ENCODE data around the gene RSKR. TPM values are rescaled to one million over a fixed set of nuclear protein-coding genes. Genes with fewer than 3 reads are reported as not detected.
"Not testable (repeated sequence)": the region's sequence is repeated elsewhere in the genome, so short reads cannot be mapped to it uniquely, and the experiment has no call there.

RSKR gene
- total and polyA plus RNA-seq, 2 donors (not counting 1 experiment from before 2014, with no cell fraction given), result 20.3 to 31.9 TPM

DNA sequence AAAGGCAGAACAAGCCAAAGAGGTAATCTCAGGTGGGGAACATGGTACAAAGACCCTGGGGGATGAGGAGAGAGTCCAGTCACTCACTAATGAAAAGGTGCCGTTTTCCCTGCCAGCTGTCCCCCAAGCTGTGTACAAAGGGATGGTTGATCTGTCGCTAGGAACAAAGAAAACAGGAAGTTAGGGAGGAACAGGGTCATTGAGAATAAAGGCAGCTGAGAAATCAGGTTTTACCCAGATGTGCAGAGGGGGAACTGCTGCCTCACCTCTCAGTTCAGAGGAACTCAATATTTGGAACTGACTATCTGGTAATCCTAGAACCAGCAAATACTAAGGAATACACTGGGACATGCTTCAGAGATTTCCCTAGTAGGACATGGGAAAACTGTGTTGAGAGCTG lies 1.5 kb downstream of the RSKR start:
- Histone ChIP-seq H3K9me3 (ENCODE audit: control extremely low read depth in 1 of 3, control insufficient read depth in 2 of 3, insufficient read depth in 1 of 3, low read length in 2 of 3) (no peaks in the 10 kb centered on the region), H3K27ac (ENCODE audit: low read length in 2 of 2) (peak overlapping the region in 1 of 2 donors; percentile 46), H3K9ac (ENCODE audit: low read length) (no peak overlapping the region), H4K20me1 (ENCODE audit: control insufficient read depth, insufficient read depth, low read length, poor library complexity, severe bottlenecking) (no peaks in the 10 kb centered on the region), H3K79me2 (ENCODE audit: control insufficient read depth, insufficient read depth, low read length) (no peaks in the 10 kb centered on the region), H3K27me3 (replicated peaks in 1 of 4; ENCODE audit: control extremely low read depth in 1 of 4, control insufficient read depth in 3 of 4, insufficient read depth in 4 of 4, low read length in 3 of 4) (no peaks in the 10 kb centered on the region), H3K4me1 (ENCODE audit: control insufficient read depth in 2 of 2, insufficient read depth in 2 of 2, low read length in 2 of 2) (peaks cover 22 to 33% of the 10 kb centered on the region in 2 donors), H3K4me3 (ENCODE audit: control extremely low read depth in 1 of 5, extremely low read depth in 1 of 5, insufficient read depth in 1 of 5, low read depth in 2 of 5, low read length in 4 of 5) (no peak overlapping the region), H3K36me3 (replicated peaks in 1 of 2; ENCODE audit: control extremely low read depth in 1 of 2, control insufficient read depth in 1 of 2, extremely low read depth in 1 of 2, insufficient read depth in 2 of 2, low read length in 1 of 2) (peaks cover 6 to 56% of the 10 kb centered on the region in 2 experiments), H2AFZ (ENCODE audit: insufficient read depth, low read depth, low read length, poor library complexity, severe bottlenecking) (no peak overlapping the region), H3K4me2 (replicated peaks; ENCODE audit: low read depth, low read length, poor library complexity, severe bottlenecking) (peak overlapping the region; percentile 16)
- CTCF ChIA-PET, result interaction anchor here (0.7 to 15.2 kb wide), 22 partner anchors 10 to 176 kb away, joined by 3 to 220 read pairs (median 4); partner anchors contain the start of gene UNC119
- ATAC-seq (ENCODE audit: low read depth), result no peak
- H3K4me3 Mint-ChIP-seq, result no peak overlapping the region
- intact Hi-C loops (cut with micrococcal nuclease), result no loop called here
- peak; percentile 26 for DNase-seq
- H3K9me3 Mint-ChIP-seq (ENCODE audit: insufficient read depth), result no peaks in the 10 kb centered on the region
- no peaks in the 10 kb centered on the region for H3K27me3 Mint-ChIP-seq
- WGBS (ENCODE audit: insufficient coverage), result 4% methylated on average over 2 of the region's 2 CpGs
- peak overlapping the region; percentile 39 for H3K27ac Mint-ChIP-seq
- TF ChIP-seq, protein P1, sequence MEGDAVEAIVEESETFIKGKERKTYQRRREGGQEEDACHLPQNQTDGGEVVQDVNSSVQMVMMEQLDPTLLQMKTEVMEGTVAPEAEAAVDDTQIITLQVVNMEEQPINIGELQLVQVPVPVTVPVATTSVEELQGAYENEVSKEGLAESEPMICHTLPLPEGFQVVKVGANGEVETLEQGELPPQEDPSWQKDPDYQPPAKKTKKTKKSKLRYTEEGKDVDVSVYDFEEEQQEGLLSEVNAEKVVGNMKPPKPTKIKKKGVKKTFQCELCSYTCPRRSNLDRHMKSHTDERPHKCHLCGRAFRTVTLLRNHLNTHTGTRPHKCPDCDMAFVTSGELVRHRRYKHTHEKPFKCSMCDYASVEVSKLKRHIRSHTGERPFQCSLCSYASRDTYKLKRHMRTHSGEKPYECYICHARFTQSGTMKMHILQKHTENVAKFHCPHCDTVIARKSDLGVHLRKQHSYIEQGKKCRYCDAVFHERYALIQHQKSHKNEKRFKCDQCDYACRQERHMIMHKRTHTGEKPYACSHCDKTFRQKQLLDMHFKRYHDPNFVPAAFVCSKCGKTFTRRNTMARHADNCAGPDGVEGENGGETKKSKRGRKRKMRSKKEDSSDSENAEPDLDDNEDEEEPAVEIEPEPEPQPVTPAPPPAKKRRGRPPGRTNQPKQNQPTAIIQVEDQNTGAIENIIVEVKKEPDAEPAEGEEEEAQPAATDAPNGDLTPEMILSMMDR (IDR thresholded peaks at IDR 0.05), result no peak
- TF ChIP-seq EZH2 (IDR thresholded peaks at IDR 0.05; ENCODE audit: borderline replicate concordance, insufficient read depth, low read depth, low read length, poor library complexity, severe bottlenecking), result no peak
- POLR2A ChIA-PET, result interaction anchor here (0.6 to 1.0 kb wide), 2 partner anchors 13 to 47 kb away, joined by 3 to 4 read pairs; no protein-coding TSS in a partner anchor
- H3K4me1 Mint-ChIP-seq, result peaks cover 38% of the 10 kb centered on the region

DNA sequence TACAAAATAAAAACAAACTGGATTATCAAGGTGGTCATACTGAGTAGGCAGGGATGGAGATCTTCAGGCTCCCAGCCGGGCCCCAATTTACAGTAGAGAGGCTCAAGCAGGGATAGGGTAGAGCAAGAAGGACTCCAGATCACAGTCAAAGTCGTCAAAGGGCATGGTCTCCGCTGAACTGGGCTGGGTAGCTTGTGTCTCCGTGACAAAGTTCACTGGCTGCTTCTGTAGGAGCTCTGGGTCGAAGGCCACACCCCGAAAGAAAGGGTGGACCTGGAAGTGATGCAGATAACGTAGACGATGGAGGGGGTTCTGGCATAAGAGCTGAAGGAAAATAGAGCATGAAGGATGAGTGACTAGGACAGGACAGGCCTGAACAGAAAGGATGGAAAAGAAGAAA lies 3.6 kb downstream of the RSKR start:
- H3K27ac ChIP-seq (ENCODE audit: low read length in 2 of 2), result no peak overlapping the region
- Mint-ChIP-seq H3K9me3 (ENCODE audit: insufficient read depth) (no peaks in the 10 kb centered on the region), H3K27me3 (no peaks in the 10 kb centered on the region), H3K4me1 (peaks cover 30% of the 10 kb centered on the region), H3K4me3 (no peak overlapping the region), H3K27ac (no peak overlapping the region)
- H3K27me3 ChIP-seq (replicated peaks in 1 of 4; ENCODE audit: control extremely low read depth in 1 of 4, control insufficient read depth in 3 of 4, insufficient read depth in 4 of 4, low read length in 3 of 4), result no peaks in the 10 kb centered on the region
- intact Hi-C loops (cut with micrococcal nuclease), result no loop called here
- CTCF ChIA-PET, result interaction anchor here (1.0 to 15.2 kb wide), 6 partner anchors 11 to 113 kb away, joined by 3 to 220 read pairs (median 4); no protein-coding TSS in a partner anchor
- peaks cover 0 to 38% of the 10 kb centered on the region in 2 experiments for H3K36me3 ChIP-seq (replicated peaks in 1 of 2; ENCODE audit: control extremely low read depth in 1 of 2, control insufficient read depth in 1 of 2, extremely low read depth in 1 of 2, insufficient read depth in 2 of 2, low read length in 1 of 2)
- WGBS (ENCODE audit: insufficient coverage), result 97% methylated on average over 8 of the region's 8 CpGs
- no peaks in the 10 kb centered on the region for H3K9me3 ChIP-seq (ENCODE audit: control extremely low read depth in 1 of 3, control insufficient read depth in 2 of 3, insufficient read depth in 1 of 3, low read length in 2 of 3)
- ATAC-seq (ENCODE audit: low read depth) (no peak), DNase-seq (no peak)
- H3K4me2 ChIP-seq (replicated peaks; ENCODE audit: low read depth, low read length, poor library complexity, severe bottlenecking), result no peak overlapping the region
- no peaks in the 10 kb centered on the region for H4K20me1 ChIP-seq (ENCODE audit: control insufficient read depth, insufficient read depth, low read length, poor library complexity, severe bottlenecking)
- H3K79me2 ChIP-seq (ENCODE audit: control insufficient read depth, insufficient read depth, low read length), result no peaks in the 10 kb centered on the region
- H2AFZ ChIP-seq (ENCODE audit: insufficient read depth, low read depth, low read length, poor library complexity, severe bottlenecking), result no peak overlapping the region
- no peak overlapping the region for H3K4me3 ChIP-seq (ENCODE audit: control extremely low read depth in 1 of 5, extremely low read depth in 1 of 5, insufficient read depth in 1 of 5, low read depth in 2 of 5, low read length in 4 of 5)
- POLR2A ChIA-PET, result interaction anchor here (0.6 to 0.7 kb wide), 2 partner anchors 19 to 339 kb away, joined by 3 to 4 read pairs; no protein-coding TSS in a partner anchor
- peaks cover 18 to 27% of the 10 kb centered on the region in 2 donors for H3K4me1 ChIP-seq (ENCODE audit: control insufficient read depth in 2 of 2, insufficient read depth in 2 of 2, low read length in 2 of 2)
- TF ChIP-seq, protein P1 (IDR thresholded peaks at IDR 0.05), result no peak
- no peak for TF ChIP-seq EZH2 (IDR thresholded peaks at IDR 0.05; ENCODE audit: borderline replicate concordance, insufficient read depth, low read depth, low read length, poor library complexity, severe bottlenecking)
- no peak overlapping the region for H3K9ac ChIP-seq (ENCODE audit: low read length)

DNA sequence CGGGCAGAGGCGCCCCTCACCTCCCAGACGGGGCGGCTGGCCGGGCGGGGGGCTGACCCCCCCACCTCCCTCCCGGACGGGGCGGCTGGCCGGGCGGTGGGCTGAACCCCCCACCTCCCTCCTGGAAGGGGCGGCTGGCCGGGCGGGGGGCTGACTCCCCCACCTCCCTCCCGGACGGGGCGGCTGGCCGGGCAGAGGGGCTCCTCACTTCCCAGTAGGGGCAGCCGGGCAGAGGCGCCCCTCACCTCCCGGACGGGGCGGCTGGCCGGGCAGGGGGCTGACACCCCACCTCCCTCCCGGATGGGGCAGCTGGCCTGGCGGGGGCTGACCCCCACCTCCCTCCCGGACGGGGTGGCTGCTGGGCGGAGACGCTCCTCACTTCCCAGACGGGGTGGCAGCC lies 10.0 kb downstream of the RSKR start:
- POLR2A ChIA-PET; H3K9me3 ChIP-seq (ENCODE audit: control extremely low read depth in 1 of 3, control insufficient read depth in 2 of 3, insufficient read depth in 1 of 3, low read length in 2 of 3); H3K36me3 ChIP-seq (replicated peaks in 1 of 2; ENCODE audit: control extremely low read depth in 1 of 2, control insufficient read depth in 1 of 2, extremely low read depth in 1 of 2, insufficient read depth in 2 of 2, low read length in 1 of 2); H3K9ac ChIP-seq (ENCODE audit: low read length); H3K79me2 ChIP-seq (ENCODE audit: control insufficient read depth, insufficient read depth, low read length); H3K4me1 Mint-ChIP-seq; H3K4me2 ChIP-seq (replicated peaks; ENCODE audit: low read depth, low read length, poor library complexity, severe bottlenecking); H2AFZ ChIP-seq (ENCODE audit: insufficient read depth, low read depth, low read length, poor library complexity, severe bottlenecking); ATAC-seq (ENCODE audit: low read depth); CTCF ChIA-PET; H3K27me3 ChIP-seq (replicated peaks in 1 of 4; ENCODE audit: control extremely low read depth in 1 of 4, control insufficient read depth in 3 of 4, insufficient read depth in 4 of 4, low read length in 3 of 4); DNase-seq; H3K4me3 ChIP-seq (ENCODE audit: control extremely low read depth in 1 of 5, extremely low read depth in 1 of 5, insufficient read depth in 1 of 5, low read depth in 2 of 5, low read length in 4 of 5); H3K27ac ChIP-seq (ENCODE audit: low read length in 2 of 2); intact Hi-C loops (cut with micrococcal nuclease); H3K4me1 ChIP-seq (ENCODE audit: control insufficient read depth in 2 of 2, insufficient read depth in 2 of 2, low read length in 2 of 2); H3K9me3 Mint-ChIP-seq (ENCODE audit: insufficient read depth); H4K20me1 ChIP-seq (ENCODE audit: control insufficient read depth, insufficient read depth, low read length, poor library complexity, severe bottlenecking); H3K27ac Mint-ChIP-seq; H3K4me3 Mint-ChIP-seq; H3K27me3 Mint-ChIP-seq: not testable (repeated sequence)
- WGBS (ENCODE audit: insufficient coverage), result 100% methylated on average over 2 of the region's 31 CpGs

Data from B cell (primary cell).